Measurements from ENCODE around the gene RHOT2. TPM values are rescaled to one million over a fixed set of nuclear protein-coding genes. Genes with fewer than 3 reads are reported as not detected.
"Not testable (repeated sequence)": the region's sequence is repeated elsewhere in the genome, so short reads cannot be mapped to it uniquely, and the experiment has no call there.

RHOT2 gene
- total RNA-seq, 3 donors from 2014 or later: 124 to 138 (median 127) TPM

- ATAC-seq: no peak
- no peak for TF ChIP-seq CTCF (IDR thresholded peaks at IDR 0.05)
- intact Hi-C loops (cut with DNase I, micrococcal nuclease): loop anchor here in 1 of 2 donors (10.0 kb wide), 1 partner anchor 344 kb away; no protein-coding TSS in a partner anchor
- DNase-seq: no peak
- no peaks in the 10 kb centered on the region for H3K36me3 ChIP-seq (ENCODE audit: low read depth)
- H3K4me3 ChIP-seq: no peak overlapping the region
- H3K4me1 ChIP-seq (ENCODE audit: low read depth): peaks cover 6% of the 10 kb centered on the region
- H3K9me3 ChIP-seq: no peaks in the 10 kb centered on the region
Observed at GRCh38 chr16:710500-711075, 42.7 kb downstream of the RHOT2 start.

- no peak for TF ChIP-seq CTCF (IDR thresholded peaks at IDR 0.05)
- DNase-seq (no peak), ATAC-seq (no peak)
- H3K4me1 ChIP-seq (ENCODE audit: low read depth): peaks cover 10% of the 10 kb centered on the region
- intact Hi-C loops (cut with DNase I, micrococcal nuclease): loop anchor here in 1 of 2 donors (10.0 kb wide), 1 partner anchor 344 kb away; no protein-coding TSS in a partner anchor
- no peak overlapping the region for H3K4me3 ChIP-seq
- H3K36me3 ChIP-seq (ENCODE audit: low read depth): no peaks in the 10 kb centered on the region
- no peaks in the 10 kb centered on the region for H3K9me3 ChIP-seq
Observed at GRCh38 chr16:711084-711483, 43.2 kb downstream of the RHOT2 start.

- H3K36me3 ChIP-seq (ENCODE audit: low read depth): no peaks in the 10 kb centered on the region
- H3K4me3 ChIP-seq: no peak overlapping the region
- DNase-seq (peak; percentile 82 to 88 (median 82)), ATAC-seq (peak; percentile 69)
- intact Hi-C loops (cut with DNase I, micrococcal nuclease): loop anchor here in 1 of 2 donors (10.0 kb wide), 1 partner anchor 343 kb away; no protein-coding TSS in a partner anchor
- H3K9me3 ChIP-seq: no peaks in the 10 kb centered on the region
- H3K4me1 ChIP-seq (ENCODE audit: low read depth): peaks cover 16% of the 10 kb centered on the region
- peak; percentile 88 for TF ChIP-seq CTCF (IDR thresholded peaks at IDR 0.05)
Observed at GRCh38 chr16:711548-712320, 43.8 kb downstream of the RHOT2 start.

GRCh38 chr16:712740-713250 is 44.9 kb downstream of the RHOT2 start:
- H3K9me3 ChIP-seq; H3K4me3 ChIP-seq; H3K36me3 ChIP-seq (ENCODE audit: low read depth); ATAC-seq: not testable (repeated sequence)
- intact Hi-C loops (cut with DNase I, micrococcal nuclease): loop anchor here in 1 of 2 donors (10.0 kb wide), 1 partner anchor 342 kb away; no protein-coding TSS in a partner anchor
- DNase-seq: peak in 2 of 3 donors; percentile 54 to 66
- H3K4me1 ChIP-seq (ENCODE audit: low read depth): peaks cover 18% of the 10 kb centered on the region

GRCh38 chr16:714079-714478 is 46.1 kb downstream of the RHOT2 start:
- TF ChIP-seq CTCF (IDR thresholded peaks at IDR 0.05): no peak
- intact Hi-C loops (cut with DNase I, micrococcal nuclease): loop anchor here in 1 of 2 donors (10.0 kb wide), 1 partner anchor 341 kb away; no protein-coding TSS in a partner anchor
- Histone ChIP-seq H3K4me3 (no peak overlapping the region), H3K4me1 (ENCODE audit: low read depth) (peaks cover 31% of the 10 kb centered on the region), H3K9me3 (no peaks in the 10 kb centered on the region), H3K36me3 (ENCODE audit: low read depth) (no peaks in the 10 kb centered on the region)
- ATAC-seq (no peak), DNase-seq (no peak)
